CD4-positive, alpha-beta T cell (primary cell): ENCODE measurements around the gene TESK2. TPM values are rescaled to one million over a fixed set of nuclear protein-coding genes. Genes with fewer than 3 reads are reported as not detected.
"Not testable (repeated sequence)": the region's sequence is repeated elsewhere in the genome, so short reads cannot be mapped to it uniquely, and the experiment has no call there.

Experiments
- ATAC-seq: fragments of 200-7000 bp; cut with Tn5 transposase; one replicate; pipeline ENCODE4 v1.10.0; 2022; ENCODE audit warnings: mild to moderate bottlenecking; ENCODE audit not compliant: poor library complexity
- CTCF ChIA-PET: fragments of 350-600 bp; sonication (Branson Sonifier 250); formaldehyde crosslinking; loops from one replicate; lab custom pipeline; 2021; ENCODE audit warnings: antibody characterized with exemption, inconsistent platforms; lab: Charles Lee
- POLR2A ChIA-PET: fragments of 350-600 bp; sonication (Branson Sonifier 250); formaldehyde crosslinking; loops from one replicate; lab custom pipeline; 2021; ENCODE audit warnings: antibody characterized with exemption, inconsistent platforms; lab: Charles Lee
- DNase-seq, 14 experiments: peaks; one replicate each; pipeline ENCODE4 v3.0.0-alpha.2; 2013 to 2020; ENCODE audit warnings: mixed read lengths in 2 of 14
- H3K27ac ChIP-seq, 2 donors: one replicate each; pipeline versions ENCODE4 v1.5.1 to v1.7.0; 2013; ENCODE audit warnings: low read length in 2 of 2, low read depth in 1 of 2, mild to moderate bottlenecking in 1 of 2
- H3K27me3 ChIP-seq, 2 experiments: 1 replicate in 1 of 2; 2 replicates in 1 of 2; pipeline versions ENCODE4 v1.6.1 to v1.7.0; 2013; ENCODE audit warnings: low read length in 2 of 2, control low read depth in 1 of 2, mild to moderate bottlenecking in 1 of 2, moderate library complexity in 1 of 2; ENCODE audit not compliant: insufficient read depth in 2 of 2, control insufficient read depth in 1 of 2
- H3K36me3 ChIP-seq: one replicate; pipeline ENCODE4 v1.6.1; 2013; ENCODE audit warnings: low read length, control low read depth; ENCODE audit not compliant: insufficient read depth
- H3K4me1 ChIP-seq: one replicate; pipeline ENCODE4 v1.6.1; 2013; ENCODE audit warnings: low read length, control low read depth; ENCODE audit not compliant: insufficient read depth
- H3K4me3 ChIP-seq: one replicate; pipeline ENCODE4 v1.5.1; 2013; ENCODE audit warnings: mild to moderate bottlenecking, low read length, moderate library complexity
- H3K9me3 ChIP-seq, 2 experiments: 1 replicate in 1 of 2; 2 replicates in 1 of 2; pipeline versions ENCODE4 v1.6.1 to v1.7.0; 2013; ENCODE audit warnings: low read length in 2 of 2, mild to moderate bottlenecking in 2 of 2, control low read depth in 1 of 2, moderate library complexity in 1 of 2; ENCODE audit not compliant: control insufficient read depth in 1 of 2, insufficient read depth in 1 of 2
- H3K27ac Mint-ChIP-seq: one replicate; pipeline ENCODE4 v1.8.0; 2020; ENCODE audit warnings: mixed read lengths
- H3K27me3 Mint-ChIP-seq: one replicate; pipeline ENCODE4 v1.8.0; 2021; ENCODE audit warnings: mixed read lengths
- H3K36me3 Mint-ChIP-seq: one replicate; pipeline ENCODE4 v1.8.0; 2021; ENCODE audit warnings: low read depth, mixed read lengths
- H3K4me1 Mint-ChIP-seq: one replicate; pipeline ENCODE4 v1.8.0; 2021; ENCODE audit warnings: low read depth, mixed read lengths
- H3K4me3 Mint-ChIP-seq: one replicate; pipeline ENCODE4 v1.8.0; 2020; ENCODE audit warnings: mild to moderate bottlenecking, mixed read lengths
- H3K9me3 Mint-ChIP-seq: one replicate; pipeline ENCODE4 v1.8.0; 2020; ENCODE audit warnings: mixed read lengths
- intact Hi-C, 2 experiments: fragments of 100-400 bp; cut with DNase I in 1 of 2; cut with micrococcal nuclease in 1 of 2; formaldehyde crosslinking; loops; one replicate each; pipeline versions ENCODE4 v1.15.1 to v1.9.0; 2023 to 2025; cut with DNase I, micrococcal nuclease
- total RNA-seq, 174 experiments: library from RNA in 2 of 174; stranded (reverse) in 2 of 174; gene quantifications; one replicate each; pipeline ENCODE4 v1.2.3 and lab custom pipeline; 2021 to 2026
- TF ChIP-seq, protein P1 (sequence below): fragments of 200-600 bp; IDR thresholded peaks from one replicate; pipeline ENCODE4 v1.8.0; 2022; ENCODE audit warnings: antibody characterized with exemption, mild to moderate bottlenecking

Gene TESK2
- total RNA-seq, 2 experiments from 2014 or later: 2.8 to 3.4 TPM

DNA sequence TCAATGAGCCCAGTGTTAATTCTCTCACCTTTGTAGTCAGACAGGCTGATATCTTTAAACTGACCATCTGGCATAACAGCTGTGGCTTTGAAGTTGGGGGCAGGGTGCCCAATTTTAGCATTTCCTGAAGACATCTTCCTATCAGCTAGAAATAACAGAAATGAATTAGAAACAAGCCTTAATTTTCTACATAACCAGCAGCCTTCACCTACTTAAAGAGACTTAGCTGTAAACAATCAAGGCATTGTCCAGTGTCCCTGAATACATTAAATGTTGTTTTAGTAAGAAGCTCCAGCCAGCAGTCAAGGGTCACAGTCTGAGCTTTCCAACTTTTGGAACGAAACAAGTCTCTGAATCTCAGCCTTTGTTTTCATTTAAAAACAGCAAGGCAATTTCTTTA lies 27.9 kb upstream of the TESK2 start:
- Histone ChIP-seq H3K36me3 (peaks cover 41% of the 10 kb centered on the region), H3K4me1 (peaks cover 36% of the 10 kb centered on the region), H3K27me3 (no peaks in the 10 kb centered on the region), H3K9me3 (no peaks in the 10 kb centered on the region), H3K27ac (no peak overlapping the region), H3K4me3 (no peak overlapping the region)
- Mint-ChIP-seq H3K4me1 (peaks cover 38% of the 10 kb centered on the region), H3K9me3 (no peaks in the 10 kb centered on the region), H3K4me3 (peak overlapping the region; percentile 85), H3K27me3 (no peaks in the 10 kb centered on the region), H3K36me3 (peaks cover 60% of the 10 kb centered on the region), H3K27ac (peak overlapping the region; percentile 66)
- TF ChIP-seq, protein P1, sequence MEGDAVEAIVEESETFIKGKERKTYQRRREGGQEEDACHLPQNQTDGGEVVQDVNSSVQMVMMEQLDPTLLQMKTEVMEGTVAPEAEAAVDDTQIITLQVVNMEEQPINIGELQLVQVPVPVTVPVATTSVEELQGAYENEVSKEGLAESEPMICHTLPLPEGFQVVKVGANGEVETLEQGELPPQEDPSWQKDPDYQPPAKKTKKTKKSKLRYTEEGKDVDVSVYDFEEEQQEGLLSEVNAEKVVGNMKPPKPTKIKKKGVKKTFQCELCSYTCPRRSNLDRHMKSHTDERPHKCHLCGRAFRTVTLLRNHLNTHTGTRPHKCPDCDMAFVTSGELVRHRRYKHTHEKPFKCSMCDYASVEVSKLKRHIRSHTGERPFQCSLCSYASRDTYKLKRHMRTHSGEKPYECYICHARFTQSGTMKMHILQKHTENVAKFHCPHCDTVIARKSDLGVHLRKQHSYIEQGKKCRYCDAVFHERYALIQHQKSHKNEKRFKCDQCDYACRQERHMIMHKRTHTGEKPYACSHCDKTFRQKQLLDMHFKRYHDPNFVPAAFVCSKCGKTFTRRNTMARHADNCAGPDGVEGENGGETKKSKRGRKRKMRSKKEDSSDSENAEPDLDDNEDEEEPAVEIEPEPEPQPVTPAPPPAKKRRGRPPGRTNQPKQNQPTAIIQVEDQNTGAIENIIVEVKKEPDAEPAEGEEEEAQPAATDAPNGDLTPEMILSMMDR: no peak
- no peak for ATAC-seq
- no peak for DNase-seq
- intact Hi-C loops: loop anchor here in 1 of 2 experiments (10.0 kb wide), 1 partner anchor 366 kb away; no protein-coding TSS in a partner anchor
- ChIA-PET CTCF (no interaction called here), POLR2A (interaction anchor here (1.2 to 2.7 kb wide), 4 partner anchors 19 to 179 kb away, joined by 3 to 10 read pairs (median 7); partner anchors contain the start of genes AKR1A1, CCDC163, MMACHC and MUTYH)

DNA sequence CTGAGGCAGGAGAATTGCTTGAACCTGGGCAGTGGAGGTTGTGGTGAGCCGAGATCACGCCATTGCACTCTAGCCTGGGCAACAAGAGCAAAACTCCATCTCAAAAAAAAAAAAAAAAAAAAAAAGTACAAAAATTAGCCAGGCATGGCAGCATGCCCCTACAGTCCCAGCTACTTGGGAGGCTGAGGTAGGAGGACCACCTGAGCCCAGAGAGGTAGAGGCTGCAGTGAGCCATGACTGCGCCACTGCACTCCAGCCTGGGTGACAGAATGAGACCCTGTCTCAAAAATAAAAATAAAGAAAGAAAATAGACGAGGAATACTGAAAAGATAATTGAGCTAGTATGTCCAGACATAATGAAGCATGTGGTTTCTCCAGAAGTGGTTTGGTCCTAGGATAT lies 27.4 kb upstream of the TESK2 start:
- Mint-ChIP-seq H3K36me3 (peaks cover 65% of the 10 kb centered on the region), H3K27ac (peak overlapping the region; percentile 66), H3K4me3 (peak overlapping the region; percentile 85), H3K4me1 (peaks cover 38% of the 10 kb centered on the region)
- not testable (repeated sequence) for H3K4me3 ChIP-seq, H3K27me3 ChIP-seq, H3K9me3 ChIP-seq, H3K9me3 Mint-ChIP-seq, ATAC-seq, DNase-seq, H3K27ac ChIP-seq, H3K27me3 Mint-ChIP-seq
- Histone ChIP-seq H3K36me3 (peaks cover 46% of the 10 kb centered on the region), H3K4me1 (peaks cover 36% of the 10 kb centered on the region)
- ChIA-PET CTCF (interaction anchor here (0.6 kb wide), 1 partner anchor 16 kb away, joined by 3 read pairs; no protein-coding TSS in a partner anchor), POLR2A (interaction anchor here (0.7 to 2.7 kb wide), 5 partner anchors 18 to 178 kb away, joined by 3 to 10 read pairs (median 4); partner anchors contain the start of genes AKR1A1, CCDC163, MMACHC and MUTYH)
- intact Hi-C loops: loop anchor here in 1 of 2 experiments (10.0 kb wide), 1 partner anchor 366 kb away; no protein-coding TSS in a partner anchor

DNA sequence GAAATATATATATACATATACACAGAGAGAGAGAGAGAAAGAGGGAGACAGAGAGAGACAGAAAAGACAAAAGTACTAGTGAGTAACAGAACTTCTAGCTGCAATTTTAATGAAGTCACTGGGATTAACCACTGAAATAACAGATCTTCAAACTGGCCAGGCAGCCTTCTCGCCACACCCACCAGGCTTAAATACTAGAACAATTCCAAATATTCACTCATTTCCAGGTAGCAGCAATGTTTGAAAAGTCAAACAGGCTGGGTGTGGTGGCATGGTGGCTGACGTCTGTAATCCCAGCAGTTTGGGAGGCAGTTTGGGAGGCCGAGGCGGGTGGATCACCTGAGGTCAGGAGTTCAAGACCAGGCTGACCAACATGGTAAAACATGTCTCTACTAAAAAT lies 25.5 kb upstream of the TESK2 start:
- ChIA-PET CTCF (no interaction called here), POLR2A (no interaction called here)
- Histone ChIP-seq H3K27ac (no peak overlapping the region), H3K4me3 (no peak overlapping the region), H3K36me3 (peaks cover 65% of the 10 kb centered on the region), H3K4me1 (peaks cover 27% of the 10 kb centered on the region), H3K9me3 (no peaks in the 10 kb centered on the region), H3K27me3 (no peaks in the 10 kb centered on the region)
- peaks cover 73% of the 10 kb centered on the region for H3K36me3 Mint-ChIP-seq
- DNase-seq (no peak), ATAC-seq (no peak)
- H3K27me3 Mint-ChIP-seq: no peaks in the 10 kb centered on the region
- intact Hi-C loops: loop anchor here in 1 of 2 experiments (10.0 kb wide), 1 partner anchor 368 kb away; no protein-coding TSS in a partner anchor
- no peak overlapping the region for H3K27ac Mint-ChIP-seq
- TF ChIP-seq, protein P1: no peak
- peaks cover 27% of the 10 kb centered on the region for H3K4me1 Mint-ChIP-seq
- no peaks in the 10 kb centered on the region for H3K9me3 Mint-ChIP-seq
- H3K4me3 Mint-ChIP-seq: peak overlapping the region; percentile 15
